Keratinocyte (primary cell): ENCODE results near the gene FBXO3.

ENCODE experiments used
- EZH2 ChIP-seq: IDR thresholded peaks from one replicate; pipeline ENCODE4 v1.6.1; 2012; ENCODE audit warnings: inconsistent platforms, mild to moderate bottlenecking, low read length, moderate library complexity
- TF ChIP-seq, protein P1 (sequence below), 3 experiments: IDR thresholded peaks in 1 of 3; conservative IDR thresholded peaks in 1 of 3; optimal IDR thresholded peaks in 1 of 3; 2 replicates in 2 of 3; 3 replicates in 1 of 3; pipeline versions ENCODE3 to v1.5.1; 2011; ENCODE audit warnings: low read length in 3 of 3, mild to moderate bottlenecking in 3 of 3, moderate library complexity in 2 of 3, control low read depth in 1 of 3, inconsistent platforms in 1 of 3; ENCODE audit not compliant: insufficient read depth in 2 of 3; ENCODE audit errors: extremely low read depth in 1 of 3

DNA sequence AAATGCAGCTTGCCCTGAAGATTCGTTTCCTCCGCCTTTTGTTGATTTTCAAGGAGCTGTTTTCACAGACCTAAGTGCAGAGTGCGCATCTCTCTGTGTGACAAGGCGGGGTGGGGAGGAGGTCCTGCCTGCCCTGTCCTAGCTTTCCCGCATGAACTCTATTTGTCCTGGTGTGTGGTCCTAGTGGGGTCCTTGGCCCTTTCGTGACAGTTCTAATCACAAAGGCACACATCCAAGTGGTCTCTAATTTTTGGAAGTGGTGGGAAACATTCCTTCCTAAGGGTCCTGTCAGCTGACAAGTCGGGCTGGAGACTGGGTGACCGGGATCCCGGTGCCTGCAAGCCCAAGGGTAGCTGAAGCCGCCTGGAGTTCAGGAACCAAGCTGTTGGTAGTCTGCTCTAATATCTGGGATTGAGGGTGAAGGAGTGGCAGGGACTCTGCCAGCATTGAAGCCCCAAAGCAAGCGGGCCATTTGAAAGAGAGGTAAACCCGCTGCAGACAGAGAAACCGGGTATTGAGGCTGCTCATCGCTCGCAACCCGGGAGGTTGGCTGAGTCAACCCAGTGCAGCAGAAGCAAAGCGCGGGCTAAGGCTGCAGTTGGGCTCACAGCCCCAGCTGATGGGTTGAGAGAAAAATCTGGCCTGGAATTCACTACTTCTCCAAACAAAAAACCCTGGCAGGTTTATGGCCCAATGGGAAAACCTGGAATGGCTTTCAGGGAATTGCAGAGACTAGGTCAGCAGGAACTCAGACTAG is 28.1 kb upstream of the FBXO3 start:
- TF ChIP-seq, protein P1, sequence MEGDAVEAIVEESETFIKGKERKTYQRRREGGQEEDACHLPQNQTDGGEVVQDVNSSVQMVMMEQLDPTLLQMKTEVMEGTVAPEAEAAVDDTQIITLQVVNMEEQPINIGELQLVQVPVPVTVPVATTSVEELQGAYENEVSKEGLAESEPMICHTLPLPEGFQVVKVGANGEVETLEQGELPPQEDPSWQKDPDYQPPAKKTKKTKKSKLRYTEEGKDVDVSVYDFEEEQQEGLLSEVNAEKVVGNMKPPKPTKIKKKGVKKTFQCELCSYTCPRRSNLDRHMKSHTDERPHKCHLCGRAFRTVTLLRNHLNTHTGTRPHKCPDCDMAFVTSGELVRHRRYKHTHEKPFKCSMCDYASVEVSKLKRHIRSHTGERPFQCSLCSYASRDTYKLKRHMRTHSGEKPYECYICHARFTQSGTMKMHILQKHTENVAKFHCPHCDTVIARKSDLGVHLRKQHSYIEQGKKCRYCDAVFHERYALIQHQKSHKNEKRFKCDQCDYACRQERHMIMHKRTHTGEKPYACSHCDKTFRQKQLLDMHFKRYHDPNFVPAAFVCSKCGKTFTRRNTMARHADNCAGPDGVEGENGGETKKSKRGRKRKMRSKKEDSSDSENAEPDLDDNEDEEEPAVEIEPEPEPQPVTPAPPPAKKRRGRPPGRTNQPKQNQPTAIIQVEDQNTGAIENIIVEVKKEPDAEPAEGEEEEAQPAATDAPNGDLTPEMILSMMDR (optimal IDR thresholded peaks at IDR 0.05 in 1 of 3, IDR thresholded peaks at IDR 0.05 in 1 of 3, conservative IDR thresholded peaks at IDR 0.05 in 1 of 3; ENCODE audit: extremely low read depth in 1 of 3, insufficient read depth in 2 of 3, low read length in 3 of 3): no peak
- peak; percentile 58 for TF ChIP-seq EZH2
